ENCODE measurements around the gene VPS37C.

Gene VPS37C

GRCh38 chr11:61127991-61128390, 33.2 kb downstream of the VPS37C start:
- no peak overlapping the region for H3K4me3 ChIP-seq (replicated peaks; ENCODE audit: insufficient read depth, low read length)
- TF ChIP-seq GABPA (IDR thresholded peaks at IDR 0.05; ENCODE audit: low read depth), result no peak
- DNase-seq (ENCODE audit: low read depth in 1 of 2, low spot score in 1 of 2), result no peak
- no peak overlapping the region for H3K27ac ChIP-seq (replicated peaks)
- no peaks in the 10 kb centered on the region for H3K27me3 ChIP-seq (ENCODE audit: insufficient read depth, poor library complexity, severe bottlenecking)

GRCh38 chr11:61126256-61126655, 35.0 kb downstream of the VPS37C start:
- Histone ChIP-seq H3K27ac (replicated peaks) (no peak overlapping the region), H3K4me3 (replicated peaks; ENCODE audit: insufficient read depth, low read length) (no peak overlapping the region), H3K27me3 (ENCODE audit: insufficient read depth, poor library complexity, severe bottlenecking) (no peaks in the 10 kb centered on the region)
- no peak for TF ChIP-seq POLR2AphosphoS5 (IDR thresholded peaks at IDR 0.05; ENCODE audit: low read depth)
- TF ChIP-seq GABPA (IDR thresholded peaks at IDR 0.05; ENCODE audit: low read depth), result no peak
- no peak for TF ChIP-seq CTCF (IDR thresholded peaks at IDR 0.05; ENCODE audit: insufficient read depth, low read length)
- TF ChIP-seq REST (IDR thresholded peaks at IDR 0.05; ENCODE audit: insufficient replicate concordance, low read depth), result no peak
- no peak for TF ChIP-seq SPI1 (IDR thresholded peaks at IDR 0.05; ENCODE audit: borderline replicate concordance, low read depth)
- no peak for DNase-seq (ENCODE audit: low read depth in 1 of 2, low spot score in 1 of 2)

GRCh38 chr11:61125310-61125684, 35.9 kb downstream of the VPS37C start:
- TF ChIP-seq CTCF (IDR thresholded peaks at IDR 0.05; ENCODE audit: insufficient read depth, low read length) (no peak), GABPA (IDR thresholded peaks at IDR 0.05; ENCODE audit: low read depth) (no peak), POLR2AphosphoS5 (IDR thresholded peaks at IDR 0.05; ENCODE audit: low read depth) (no peak), REST (IDR thresholded peaks at IDR 0.05; ENCODE audit: insufficient replicate concordance, low read depth) (no peak), SPI1 (IDR thresholded peaks at IDR 0.05; ENCODE audit: borderline replicate concordance, low read depth) (no peak)

GRCh38 chr11:61124574-61125309, 36.5 kb downstream of the VPS37C start:
- no peak overlapping the region for H3K4me3 ChIP-seq (replicated peaks; ENCODE audit: insufficient read depth, low read length)
- no peaks in the 10 kb centered on the region for H3K27me3 ChIP-seq (ENCODE audit: insufficient read depth, poor library complexity, severe bottlenecking)
- TF ChIP-seq SPI1 (IDR thresholded peaks at IDR 0.05; ENCODE audit: borderline replicate concordance, low read depth), result no peak
- TF ChIP-seq REST (IDR thresholded peaks at IDR 0.05; ENCODE audit: insufficient replicate concordance, low read depth), result no peak
- TF ChIP-seq GABPA (IDR thresholded peaks at IDR 0.05; ENCODE audit: low read depth), result no peak
- TF ChIP-seq CTCF (IDR thresholded peaks at IDR 0.05; ENCODE audit: insufficient read depth, low read length), result no peak
- TF ChIP-seq POLR2AphosphoS5 (IDR thresholded peaks at IDR 0.05; ENCODE audit: low read depth), result no peak
- no peak overlapping the region for H3K27ac ChIP-seq (replicated peaks)
- no peak for DNase-seq (ENCODE audit: low read depth in 1 of 2, low spot score in 1 of 2)

More at GRCh38 chr11:61125310-61125684, 35.9 kb downstream of the VPS37C start:
- no peaks in the 10 kb centered on the region for H3K27me3 ChIP-seq (ENCODE audit: insufficient read depth, poor library complexity, severe bottlenecking)
- DNase-seq (ENCODE audit: low read depth in 1 of 2, low spot score in 1 of 2), result no peak
- H3K27ac ChIP-seq (replicated peaks), result no peak overlapping the region
- no peak overlapping the region for H3K4me3 ChIP-seq (replicated peaks; ENCODE audit: insufficient read depth, low read length)

Data from HL-60 (cell line).